Peyer's patch (tissue), 4 donors: ENCODE measurements around the gene SOCS4.

Source experiments
- POLR2A ChIP-seq, 2 donors: fragments of 450-650 bp; IDR thresholded peaks; one replicate each; pipeline ENCODE4 v1.5.1; 2017; ENCODE audit warnings: antibody characterized with exemption in 2 of 2, mild to moderate bottlenecking in 2 of 2, moderate library complexity in 2 of 2
- TF ChIP-seq, protein P1 (sequence below), 6 experiments: fragments of 450-650 bp in 4 of 6; fragments of 200-600 bp in 2 of 6; sonication (generic) in 1 of 6; IDR thresholded peaks; one replicate each; pipeline ENCODE4 v1.5.1; 2017 to 2019; ENCODE audit warnings: antibody characterized with exemption in 6 of 6, mild to moderate bottlenecking in 3 of 6, moderate library complexity in 1 of 6

GRCh38 chr14:55028476-55028875 is 1.4 kb downstream of the SOCS4 start:
- TF ChIP-seq, protein P1, sequence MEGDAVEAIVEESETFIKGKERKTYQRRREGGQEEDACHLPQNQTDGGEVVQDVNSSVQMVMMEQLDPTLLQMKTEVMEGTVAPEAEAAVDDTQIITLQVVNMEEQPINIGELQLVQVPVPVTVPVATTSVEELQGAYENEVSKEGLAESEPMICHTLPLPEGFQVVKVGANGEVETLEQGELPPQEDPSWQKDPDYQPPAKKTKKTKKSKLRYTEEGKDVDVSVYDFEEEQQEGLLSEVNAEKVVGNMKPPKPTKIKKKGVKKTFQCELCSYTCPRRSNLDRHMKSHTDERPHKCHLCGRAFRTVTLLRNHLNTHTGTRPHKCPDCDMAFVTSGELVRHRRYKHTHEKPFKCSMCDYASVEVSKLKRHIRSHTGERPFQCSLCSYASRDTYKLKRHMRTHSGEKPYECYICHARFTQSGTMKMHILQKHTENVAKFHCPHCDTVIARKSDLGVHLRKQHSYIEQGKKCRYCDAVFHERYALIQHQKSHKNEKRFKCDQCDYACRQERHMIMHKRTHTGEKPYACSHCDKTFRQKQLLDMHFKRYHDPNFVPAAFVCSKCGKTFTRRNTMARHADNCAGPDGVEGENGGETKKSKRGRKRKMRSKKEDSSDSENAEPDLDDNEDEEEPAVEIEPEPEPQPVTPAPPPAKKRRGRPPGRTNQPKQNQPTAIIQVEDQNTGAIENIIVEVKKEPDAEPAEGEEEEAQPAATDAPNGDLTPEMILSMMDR (IDR thresholded peaks at IDR 0.05), result no peak
- TF ChIP-seq POLR2A (IDR thresholded peaks at IDR 0.05), result no peak
